ENCODE measurements around the gene HEXIM2. TPM values are rescaled to one million over a fixed set of nuclear protein-coding genes. Genes with fewer than 3 reads are reported as not detected.

The HEXIM2 gene
- polyA plus RNA-seq, 1 of the 3 experiments (the other 2 are of a cell fraction), result 9.3 TPM

DNA sequence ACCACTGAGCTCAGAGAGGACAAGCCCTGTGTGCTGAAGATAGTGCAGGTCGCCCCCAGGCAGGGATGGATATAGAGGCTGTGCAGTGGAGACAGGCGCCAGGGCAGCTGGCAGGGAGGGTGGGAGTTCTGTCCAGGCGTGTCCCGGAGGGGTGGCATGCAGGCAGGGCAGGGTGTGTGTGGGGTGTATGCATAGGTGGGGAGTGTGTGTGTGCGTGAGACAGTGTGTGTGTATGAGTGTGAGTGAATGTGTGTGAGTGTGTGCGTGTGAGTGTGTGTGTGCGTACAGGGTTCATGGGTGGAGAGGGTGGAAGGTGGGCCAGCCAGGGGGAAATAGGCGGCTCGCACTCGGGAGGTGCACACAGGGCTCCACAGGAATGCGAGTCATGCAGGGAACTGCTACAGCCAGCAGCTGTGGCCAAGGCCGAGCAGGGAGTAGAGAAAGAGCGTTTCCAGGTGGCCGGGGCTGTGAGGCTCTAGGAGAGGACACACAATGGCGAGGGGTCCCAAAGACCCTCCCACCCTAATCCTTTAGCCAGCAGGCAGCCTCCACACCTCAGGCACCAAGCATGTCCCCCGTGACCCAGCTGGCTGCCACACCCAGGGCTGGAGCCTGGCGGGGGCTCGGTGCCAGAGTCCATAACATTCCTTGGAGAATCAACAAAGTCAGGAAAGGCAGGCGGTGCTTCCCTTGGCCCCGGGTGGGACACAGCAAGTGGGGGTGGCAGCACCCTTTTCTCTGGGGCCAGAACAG is 34.0 kb upstream of the HEXIM2 start:
- H3K4me1 ChIP-seq (ENCODE audit: control insufficient read depth in 1 of 2, insufficient read depth in 2 of 2, low read depth in 1 of 2, low read length in 1 of 2), result peaks cover 37 to 41% of the 10 kb centered on the region in 2 experiments; a peak in 3 of 4 replicates
- no peaks in the 10 kb centered on the region for H3K9me3 ChIP-seq
- no peak overlapping the region for H3K4me3 ChIP-seq (ENCODE audit: low read depth in 2 of 2, low read length in 1 of 2)
- H3K27ac ChIP-seq (ENCODE audit: low read depth in 2 of 2, low read length in 1 of 2), result peak overlapping the region; percentile 7 to 65
- TF ChIP-seq, protein P1, sequence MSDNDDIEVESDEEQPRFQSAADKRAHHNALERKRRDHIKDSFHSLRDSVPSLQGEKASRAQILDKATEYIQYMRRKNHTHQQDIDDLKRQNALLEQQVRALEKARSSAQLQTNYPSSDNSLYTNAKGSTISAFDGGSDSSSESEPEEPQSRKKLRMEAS (IDR thresholded peaks at IDR 0.05; ENCODE audit: low read depth), result peak; percentile 27; the same call in 1 of the 2 replicates
- TF ChIP-seq ELF1 (IDR thresholded peaks at IDR 0.05) (no peak), SMC3 (IDR thresholded peaks at IDR 0.05; ENCODE audit: low read depth, low read length) (no peak), NFIC (IDR thresholded peaks at IDR 0.05; ENCODE audit: borderline replicate concordance) (peak; percentile 3; the same call in 1 of the 2 replicates), TCF12 (IDR thresholded peaks at IDR 0.05) (peak; percentile 46), GATA2 (CRISPR knock-in tag; IDR thresholded peaks at IDR 0.05) (peak; percentile 24; the same call in 1 of the 2 replicates)
- peaks cover 92% of the 10 kb centered on the region for H3K79me2 ChIP-seq (ENCODE audit: insufficient read depth)
- H3K27me3 ChIP-seq (ENCODE audit: insufficient read depth), result no peaks in the 10 kb centered on the region
- H4K20me1 ChIP-seq (ENCODE audit: insufficient read depth), result no peaks in the 10 kb centered on the region
- peak overlapping the region; percentile 19; the same call in 1 of the 2 replicates for H3K9ac ChIP-seq
- WGBS (ENCODE audit: low lambda C conversion rate), result 35% methylated on average over 17 of the region's 20 CpGs
- ChIA-PET POLR2A (interaction anchor here (1.0 to 1.7 kb wide), 2 partner anchors 11 to 21 kb away, joined by 4 to 5 read pairs; partner anchors contain the start of gene HEXIM1), CTCF (interaction anchor here (0.7 to 10.8 kb wide), 5 partner anchors 10 to 105 kb away, joined by 3 to 194 read pairs (median 6); no protein-coding TSS in a partner anchor)
- H3K4me2 ChIP-seq, result peak overlapping the region; percentile 70
- peaks cover 22% of the 10 kb centered on the region for H3F3A ChIP-seq (replicated peaks; ENCODE audit: insufficient read depth)
- no peak for DNase-seq
- H3K9me2 ChIP-seq, result no peaks in the 10 kb centered on the region
- no peak overlapping the region for H2AFZ ChIP-seq (ENCODE audit: low read depth)
- peaks cover 0 to 7% of the 10 kb centered on the region in 2 experiments for H3K36me3 ChIP-seq (replicated peaks in 1 of 2; ENCODE audit: control insufficient read depth in 1 of 2, insufficient read depth in 2 of 2, low read length in 1 of 2)

DNA sequence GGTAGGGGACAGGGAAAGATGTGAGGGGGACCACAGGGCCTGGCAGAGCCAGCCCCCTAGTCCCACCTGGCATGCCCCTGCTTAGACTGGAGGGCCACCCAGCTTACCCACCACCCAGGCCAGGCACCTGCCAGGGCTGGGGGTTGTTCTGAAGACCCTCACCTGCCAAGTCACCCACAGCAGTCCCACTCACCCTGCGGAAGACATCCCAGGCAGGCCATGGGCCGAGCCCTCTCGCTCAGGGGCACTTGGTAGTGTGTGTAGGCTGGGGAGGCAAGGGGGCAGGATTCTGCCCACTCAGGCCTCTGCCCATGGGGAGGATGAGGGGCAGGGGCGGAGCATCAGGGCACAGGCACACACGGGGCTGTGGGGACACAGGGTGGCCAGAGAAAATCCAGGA is 33.3 kb upstream of the HEXIM2 start:
- CTCF ChIA-PET, result interaction anchor here (1.1 to 10.8 kb wide), 5 partner anchors 10 to 208 kb away, joined by 5 to 194 read pairs (median 7); no protein-coding TSS in a partner anchor
- peaks cover 86% of the 10 kb centered on the region for H3K79me2 ChIP-seq (ENCODE audit: insufficient read depth)
- no peaks in the 10 kb centered on the region for H3K9me3 ChIP-seq
- no peak for DNase-seq
- no peaks in the 10 kb centered on the region for H3K9me2 ChIP-seq
- peak overlapping the region; percentile 70 for H3K4me2 ChIP-seq
- peaks cover 0 to 7% of the 10 kb centered on the region in 2 experiments for H3K36me3 ChIP-seq (replicated peaks in 1 of 2; ENCODE audit: control insufficient read depth in 1 of 2, insufficient read depth in 2 of 2, low read length in 1 of 2)
- peaks cover 36 to 41% of the 10 kb centered on the region in 2 experiments; a peak in 3 of 4 replicates for H3K4me1 ChIP-seq (ENCODE audit: control insufficient read depth in 1 of 2, insufficient read depth in 2 of 2, low read depth in 1 of 2, low read length in 1 of 2)
- POLR2A ChIA-PET, result no interaction called here
- no peak overlapping the region for H2AFZ ChIP-seq (ENCODE audit: low read depth)
- peak overlapping the region; percentile 7 to 65 for H3K27ac ChIP-seq (ENCODE audit: low read depth in 2 of 2, low read length in 1 of 2)
- H3K27me3 ChIP-seq (ENCODE audit: insufficient read depth), result no peaks in the 10 kb centered on the region
- no peak overlapping the region for H3K4me3 ChIP-seq (ENCODE audit: low read depth in 2 of 2, low read length in 1 of 2)
- WGBS (ENCODE audit: low lambda C conversion rate), result 71% methylated on average over 4 of the region's 5 CpGs
- H3F3A ChIP-seq (replicated peaks; ENCODE audit: insufficient read depth), result peaks cover 26% of the 10 kb centered on the region
- H4K20me1 ChIP-seq (ENCODE audit: insufficient read depth), result no peaks in the 10 kb centered on the region
- peak overlapping the region; percentile 19; the same call in 1 of the 2 replicates for H3K9ac ChIP-seq
- TF ChIP-seq EP300 (IDR thresholded peaks at IDR 0.05; ENCODE audit: borderline replicate concordance in 1 of 2, low read depth in 1 of 2, low read length in 1 of 2) (no peak), YY1 (IDR thresholded peaks at IDR 0.05; ENCODE audit: low read depth) (no peak), CHD2 (IDR thresholded peaks at IDR 0.05; ENCODE audit: low read length, partially characterized antibody) (no peak), SIN3A (IDR thresholded peaks at IDR 0.05; ENCODE audit: borderline replicate concordance, low read depth, low read length) (no peak), TCF12 (IDR thresholded peaks at IDR 0.05) (no peak), RFX5 (IDR thresholded peaks at IDR 0.05; ENCODE audit: low read length) (no peak), FOXM1 (IDR thresholded peaks at IDR 0.05; ENCODE audit: low read depth) (no peak), TAF1 (IDR thresholded peaks at IDR 0.05; ENCODE audit: borderline replicate concordance, low read depth, low read length) (no peak), EZH2phosphoT487 (IDR thresholded peaks at IDR 0.05; ENCODE audit: borderline replicate concordance, low read depth) (no peak)
- TF ChIP-seq, protein P2, sequence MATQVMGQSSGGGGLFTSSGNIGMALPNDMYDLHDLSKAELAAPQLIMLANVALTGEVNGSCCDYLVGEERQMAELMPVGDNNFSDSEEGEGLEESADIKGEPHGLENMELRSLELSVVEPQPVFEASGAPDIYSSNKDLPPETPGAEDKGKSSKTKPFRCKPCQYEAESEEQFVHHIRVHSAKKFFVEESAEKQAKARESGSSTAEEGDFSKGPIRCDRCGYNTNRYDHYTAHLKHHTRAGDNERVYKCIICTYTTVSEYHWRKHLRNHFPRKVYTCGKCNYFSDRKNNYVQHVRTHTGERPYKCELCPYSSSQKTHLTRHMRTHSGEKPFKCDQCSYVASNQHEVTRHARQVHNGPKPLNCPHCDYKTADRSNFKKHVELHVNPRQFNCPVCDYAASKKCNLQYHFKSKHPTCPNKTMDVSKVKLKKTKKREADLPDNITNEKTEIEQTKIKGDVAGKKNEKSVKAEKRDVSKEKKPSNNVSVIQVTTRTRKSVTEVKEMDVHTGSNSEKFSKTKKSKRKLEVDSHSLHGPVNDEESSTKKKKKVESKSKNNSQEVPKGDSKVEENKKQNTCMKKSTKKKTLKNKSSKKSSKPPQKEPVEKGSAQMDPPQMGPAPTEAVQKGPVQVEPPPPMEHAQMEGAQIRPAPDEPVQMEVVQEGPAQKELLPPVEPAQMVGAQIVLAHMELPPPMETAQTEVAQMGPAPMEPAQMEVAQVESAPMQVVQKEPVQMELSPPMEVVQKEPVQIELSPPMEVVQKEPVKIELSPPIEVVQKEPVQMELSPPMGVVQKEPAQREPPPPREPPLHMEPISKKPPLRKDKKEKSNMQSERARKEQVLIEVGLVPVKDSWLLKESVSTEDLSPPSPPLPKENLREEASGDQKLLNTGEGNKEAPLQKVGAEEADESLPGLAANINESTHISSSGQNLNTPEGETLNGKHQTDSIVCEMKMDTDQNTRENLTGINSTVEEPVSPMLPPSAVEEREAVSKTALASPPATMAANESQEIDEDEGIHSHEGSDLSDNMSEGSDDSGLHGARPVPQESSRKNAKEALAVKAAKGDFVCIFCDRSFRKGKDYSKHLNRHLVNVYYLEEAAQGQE (IDR thresholded peaks at IDR 0.05; ENCODE audit: low read depth, low read length), result no peak
- TF ChIP-seq, protein P3, sequence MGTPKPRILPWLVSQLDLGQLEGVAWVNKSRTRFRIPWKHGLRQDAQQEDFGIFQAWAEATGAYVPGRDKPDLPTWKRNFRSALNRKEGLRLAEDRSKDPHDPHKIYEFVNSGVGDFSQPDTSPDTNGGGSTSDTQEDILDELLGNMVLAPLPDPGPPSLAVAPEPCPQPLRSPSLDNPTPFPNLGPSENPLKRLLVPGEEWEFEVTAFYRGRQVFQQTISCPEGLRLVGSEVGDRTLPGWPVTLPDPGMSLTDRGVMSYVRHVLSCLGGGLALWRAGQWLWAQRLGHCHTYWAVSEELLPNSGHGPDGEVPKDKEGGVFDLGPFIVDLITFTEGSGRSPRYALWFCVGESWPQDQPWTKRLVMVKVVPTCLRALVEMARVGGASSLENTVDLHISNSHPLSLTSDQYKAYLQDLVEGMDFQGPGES (IDR thresholded peaks at IDR 0.05; ENCODE audit: low read depth, low read length), result no peak
- TF ChIP-seq, protein P4, sequence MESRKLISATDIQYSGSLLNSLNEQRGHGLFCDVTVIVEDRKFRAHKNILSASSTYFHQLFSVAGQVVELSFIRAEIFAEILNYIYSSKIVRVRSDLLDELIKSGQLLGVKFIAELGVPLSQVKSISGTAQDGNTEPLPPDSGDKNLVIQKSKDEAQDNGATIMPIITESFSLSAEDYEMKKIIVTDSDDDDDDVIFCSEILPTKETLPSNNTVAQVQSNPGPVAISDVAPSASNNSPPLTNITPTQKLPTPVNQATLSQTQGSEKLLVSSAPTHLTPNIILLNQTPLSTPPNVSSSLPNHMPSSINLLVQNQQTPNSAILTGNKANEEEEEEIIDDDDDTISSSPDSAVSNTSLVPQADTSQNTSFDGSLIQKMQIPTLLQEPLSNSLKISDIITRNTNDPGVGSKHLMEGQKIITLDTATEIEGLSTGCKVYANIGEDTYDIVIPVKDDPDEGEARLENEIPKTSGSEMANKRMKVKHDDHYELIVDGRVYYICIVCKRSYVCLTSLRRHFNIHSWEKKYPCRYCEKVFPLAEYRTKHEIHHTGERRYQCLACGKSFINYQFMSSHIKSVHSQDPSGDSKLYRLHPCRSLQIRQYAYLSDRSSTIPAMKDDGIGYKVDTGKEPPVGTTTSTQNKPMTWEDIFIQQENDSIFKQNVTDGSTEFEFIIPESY (IDR thresholded peaks at IDR 0.05; ENCODE audit: borderline replicate concordance, low read depth), result no peak
- TF ChIP-seq, protein P5, sequence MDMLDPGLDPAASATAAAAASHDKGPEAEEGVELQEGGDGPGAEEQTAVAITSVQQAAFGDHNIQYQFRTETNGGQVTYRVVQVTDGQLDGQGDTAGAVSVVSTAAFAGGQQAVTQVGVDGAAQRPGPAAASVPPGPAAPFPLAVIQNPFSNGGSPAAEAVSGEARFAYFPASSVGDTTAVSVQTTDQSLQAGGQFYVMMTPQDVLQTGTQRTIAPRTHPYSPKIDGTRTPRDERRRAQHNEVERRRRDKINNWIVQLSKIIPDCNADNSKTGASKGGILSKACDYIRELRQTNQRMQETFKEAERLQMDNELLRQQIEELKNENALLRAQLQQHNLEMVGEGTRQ (IDR thresholded peaks at IDR 0.05; ENCODE audit: borderline replicate concordance, low read depth, low read length), result no peak
